ENCODE measurements around the gene ZMYM2. TPM values are rescaled to one million over a fixed set of nuclear protein-coding genes. Genes with fewer than 3 reads are reported as not detected.

The ZMYM2 gene
- total RNA-seq, 1 experiment from 2014 or later: 91.1 TPM

GRCh38 chr13:20127562-20128458, 169.3 kb downstream of the ZMYM2 start:
- no peak overlapping the region for H3K27ac Mint-ChIP-seq (ENCODE audit: unreplicated experiment)
- peaks cover 5% of the 10 kb centered on the region for H3K36me3 Mint-ChIP-seq (ENCODE audit: insufficient read depth, unreplicated experiment)
- Histone ChIP-seq H3K9me3 (no peaks in the 10 kb centered on the region), H3K36me3 (ENCODE audit: control insufficient read depth, insufficient read depth, low read length) (no peaks in the 10 kb centered on the region), H3K4me1 (no peaks in the 10 kb centered on the region), H3K27me3 (replicated peaks; ENCODE audit: control insufficient read depth, insufficient read depth, low read length) (no peaks in the 10 kb centered on the region), H3K4me3 (ENCODE audit: low read depth, low read length) (peak overlapping the region; percentile 81)
- no TSS peak for BruUV-seq (replicated peaks)
- DNase-seq: peak; percentile 69 to 84
- ChIA-PET POLR2A (interaction anchor here (0.6 kb wide), 1 partner anchor 34 kb away, joined by 3 read pairs; no protein-coding TSS in a partner anchor), CTCF (interaction anchor here (0.6 to 1.9 kb wide), 12 partner anchors 9 to 247 kb away, joined by 3 to 11 read pairs (median 4); partner anchors contain the start of gene GJA3)
- H3K9me3 Mint-ChIP-seq (ENCODE audit: unreplicated experiment): no peaks in the 10 kb centered on the region
- peaks cover 3% of the 10 kb centered on the region for H3K27me3 Mint-ChIP-seq (ENCODE audit: insufficient read depth, unreplicated experiment)
- peaks cover 6% of the 10 kb centered on the region for H3K4me1 Mint-ChIP-seq (ENCODE audit: low read depth, unreplicated experiment)
- peak overlapping the region; percentile 64 for H3K4me3 Mint-ChIP-seq (ENCODE audit: unreplicated experiment)
- intact Hi-C loops (cut with micrococcal nuclease; ENCODE audit: unreplicated experiment): loop anchor here (1.0 to 2.0 kb wide), 3 partner anchors 8 to 37 kb away; no protein-coding TSS in a partner anchor
- TF ChIP-seq CTCF (IDR thresholded peaks at IDR 0.05; ENCODE audit: insufficient read depth in 1 of 2, low read depth in 1 of 2, low read length in 1 of 2, severe bottlenecking in 1 of 2, unreplicated experiment in 1 of 2): peak in 1 of 2 experiments; percentile 74

DNA sequence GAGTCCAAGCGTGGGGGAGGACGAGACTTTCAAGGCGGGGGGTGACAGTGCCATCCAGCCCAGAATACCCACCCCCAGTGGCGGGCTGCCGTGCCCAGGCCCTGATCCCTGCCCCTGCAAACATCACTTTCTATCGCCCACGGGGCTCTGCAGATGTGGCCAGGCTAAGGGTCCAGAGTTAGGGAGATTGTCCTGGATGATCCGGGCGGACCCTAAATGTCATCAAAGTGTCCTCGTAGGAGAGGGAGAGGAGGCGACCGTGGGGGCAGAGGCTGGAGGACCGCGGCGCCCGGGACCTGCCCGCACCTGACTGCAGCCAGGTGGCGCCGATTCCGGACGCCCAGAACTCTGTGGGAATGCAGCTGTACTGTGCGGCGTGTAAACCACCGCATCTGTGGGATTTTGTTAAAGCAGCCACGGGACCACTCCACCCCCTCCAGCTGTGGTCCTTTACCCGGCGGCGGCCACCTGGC, 170.0 kb downstream of the ZMYM2 start:
- intact Hi-C loops (cut with micrococcal nuclease; ENCODE audit: unreplicated experiment): loop anchor here (1.0 to 2.0 kb wide), 3 partner anchors 8 to 38 kb away; no protein-coding TSS in a partner anchor
- no peaks in the 10 kb centered on the region for H3K4me1 ChIP-seq
- no TSS peak for BruUV-seq (replicated peaks)
- peak; percentile 52 to 68 for DNase-seq
- no peaks in the 10 kb centered on the region for H3K9me3 ChIP-seq
- Mint-ChIP-seq H3K36me3 (ENCODE audit: insufficient read depth, unreplicated experiment) (peaks cover 5% of the 10 kb centered on the region), H3K27me3 (ENCODE audit: insufficient read depth, unreplicated experiment) (peaks cover 3% of the 10 kb centered on the region), H3K27ac (ENCODE audit: unreplicated experiment) (no peak overlapping the region), H3K9me3 (ENCODE audit: unreplicated experiment) (no peaks in the 10 kb centered on the region), H3K4me3 (ENCODE audit: unreplicated experiment) (peak overlapping the region; percentile 64), H3K4me1 (ENCODE audit: low read depth, unreplicated experiment) (peaks cover 6% of the 10 kb centered on the region)
- no peaks in the 10 kb centered on the region for H3K36me3 ChIP-seq (ENCODE audit: control insufficient read depth, insufficient read depth, low read length)
- CTCF ChIA-PET: interaction anchor here (0.6 to 1.9 kb wide), 10 partner anchors 9 to 246 kb away, joined by 3 to 11 read pairs (median 4); partner anchors contain the start of gene GJA3
- TF ChIP-seq CTCF (IDR thresholded peaks at IDR 0.05; ENCODE audit: insufficient read depth in 1 of 2, low read depth in 1 of 2, low read length in 1 of 2, severe bottlenecking in 1 of 2, unreplicated experiment in 1 of 2): peak; percentile 55 to 81
- H3K27me3 ChIP-seq (replicated peaks; ENCODE audit: control insufficient read depth, insufficient read depth, low read length): no peaks in the 10 kb centered on the region
- POLR2A ChIA-PET: interaction anchor here (0.6 kb wide), 1 partner anchor 20 kb away, joined by 4 read pairs; no protein-coding TSS in a partner anchor
- H3K4me3 ChIP-seq (ENCODE audit: low read depth, low read length): peak overlapping the region; percentile 81

GRCh38 chr13:20129076-20129475, 170.5 kb downstream of the ZMYM2 start:
- Mint-ChIP-seq H3K27me3 (ENCODE audit: insufficient read depth, unreplicated experiment) (peaks cover 3% of the 10 kb centered on the region), H3K36me3 (ENCODE audit: insufficient read depth, unreplicated experiment) (peaks cover 5% of the 10 kb centered on the region), H3K9me3 (ENCODE audit: unreplicated experiment) (no peaks in the 10 kb centered on the region), H3K27ac (ENCODE audit: unreplicated experiment) (no peak overlapping the region), H3K4me1 (ENCODE audit: low read depth, unreplicated experiment) (peaks cover 6% of the 10 kb centered on the region), H3K4me3 (ENCODE audit: unreplicated experiment) (peak overlapping the region; percentile 64)
- intact Hi-C loops (cut with micrococcal nuclease; ENCODE audit: unreplicated experiment): loop anchor here (2.0 kb wide), 1 partner anchor 38 kb away; no protein-coding TSS in a partner anchor
- no peak for TF ChIP-seq CTCF (IDR thresholded peaks at IDR 0.05; ENCODE audit: insufficient read depth in 1 of 2, low read depth in 1 of 2, low read length in 1 of 2, severe bottlenecking in 1 of 2, unreplicated experiment in 1 of 2)
- ChIA-PET CTCF (interaction anchor here (0.7 to 1.9 kb wide), 4 partner anchors 10 to 87 kb away, joined by 3 to 11 read pairs (median 8); partner anchors contain the start of gene GJA3), POLR2A (interaction anchor here (0.6 kb wide), 1 partner anchor 19 kb away, joined by 4 read pairs; no protein-coding TSS in a partner anchor)
- Histone ChIP-seq H3K4me1 (no peaks in the 10 kb centered on the region), H3K27me3 (replicated peaks; ENCODE audit: control insufficient read depth, insufficient read depth, low read length) (no peaks in the 10 kb centered on the region), H3K36me3 (ENCODE audit: control insufficient read depth, insufficient read depth, low read length) (no peaks in the 10 kb centered on the region), H3K9me3 (no peaks in the 10 kb centered on the region), H3K4me3 (ENCODE audit: low read depth, low read length) (peak overlapping the region; percentile 81)
- BruUV-seq (replicated peaks): no TSS peak
- peak in 1 of 2 experiments; percentile 18 for DNase-seq

All from Caco-2 (cell line).